ENCODE measurements around the gene APLF.
"Not testable (repeated sequence)": the region's sequence is repeated elsewhere in the genome, so short reads cannot be mapped to it uniquely, and the experiment has no call there.

Gene APLF

DNA sequence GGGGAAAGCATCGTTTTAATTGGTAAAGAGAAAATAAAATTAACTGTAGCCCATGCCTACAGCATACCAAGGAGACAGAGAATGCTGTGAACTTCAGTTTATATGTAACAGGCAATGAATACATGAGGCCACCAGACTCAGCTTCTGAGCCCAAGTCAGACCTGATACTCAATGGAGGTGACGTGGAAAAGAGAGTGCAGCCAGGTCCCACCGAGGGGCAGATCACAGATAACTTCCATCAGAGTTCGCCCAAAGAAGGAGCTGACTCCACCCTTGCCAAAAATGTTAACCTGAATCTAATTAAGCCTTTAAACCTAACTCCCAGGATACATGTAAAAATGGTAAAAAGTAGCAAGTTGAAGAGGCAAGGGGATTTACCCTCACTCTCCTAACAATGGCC is 123.8 kb downstream of the APLF start:
- no peak for DNase-seq

DNA sequence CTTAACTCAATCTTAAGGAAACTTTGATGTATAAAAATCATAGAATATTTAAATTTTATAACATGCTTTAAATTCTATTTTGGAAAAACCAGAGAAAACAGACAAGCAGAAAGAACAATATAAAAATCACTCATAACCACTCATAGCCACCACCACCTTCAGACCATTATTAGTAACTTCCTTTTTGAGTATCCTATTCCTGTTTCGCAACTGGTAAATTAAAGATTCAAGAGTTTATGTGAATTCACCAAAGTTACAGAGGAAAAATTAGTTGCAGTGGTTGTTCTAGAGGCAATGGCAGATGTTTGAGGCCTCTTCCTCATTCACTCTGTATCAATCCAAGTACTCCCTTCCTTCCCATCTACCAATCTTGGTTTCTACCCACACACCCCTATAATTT is 126.7 kb downstream of the APLF start:
- no peak for DNase-seq

DNA sequence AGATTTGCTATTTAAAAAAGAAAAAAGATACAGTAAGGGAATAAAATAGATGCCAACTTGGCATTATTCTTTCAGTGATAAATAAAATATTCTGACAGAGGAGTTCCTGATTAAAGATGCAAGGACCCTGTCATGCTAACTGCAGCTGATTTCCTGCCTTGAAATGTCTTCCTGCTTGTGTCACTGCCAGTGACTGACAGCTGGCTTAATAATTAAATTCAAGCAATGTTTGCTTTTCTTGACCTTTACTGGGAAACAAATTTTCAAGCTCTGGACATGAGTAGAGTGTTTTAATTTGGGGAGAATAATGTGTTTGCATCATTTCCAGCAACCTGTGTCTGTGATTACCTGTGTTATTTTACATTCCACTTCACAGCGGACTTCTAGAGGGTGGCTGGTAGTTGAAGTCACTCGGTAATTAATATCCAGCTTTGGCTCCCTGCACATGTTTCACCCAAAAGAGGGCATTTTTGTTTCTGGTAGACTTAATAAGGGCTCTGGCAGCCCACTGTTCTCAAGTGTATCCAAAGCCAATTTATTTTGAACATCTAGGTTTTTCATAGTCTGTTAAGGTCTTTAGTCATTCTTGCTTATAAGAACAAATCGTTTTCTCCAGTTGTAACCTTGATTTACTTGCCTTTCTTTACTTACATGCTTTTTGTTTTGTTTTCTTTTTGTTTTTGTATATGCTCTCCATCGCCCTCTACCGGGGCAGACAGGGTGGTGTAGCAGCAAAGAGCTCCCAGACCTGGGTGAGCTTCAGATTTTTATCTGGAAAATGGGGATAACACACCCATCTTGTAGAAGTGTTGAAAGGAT is 127.5 kb downstream of the APLF start:
- peak; percentile 4 for DNase-seq

DNA sequence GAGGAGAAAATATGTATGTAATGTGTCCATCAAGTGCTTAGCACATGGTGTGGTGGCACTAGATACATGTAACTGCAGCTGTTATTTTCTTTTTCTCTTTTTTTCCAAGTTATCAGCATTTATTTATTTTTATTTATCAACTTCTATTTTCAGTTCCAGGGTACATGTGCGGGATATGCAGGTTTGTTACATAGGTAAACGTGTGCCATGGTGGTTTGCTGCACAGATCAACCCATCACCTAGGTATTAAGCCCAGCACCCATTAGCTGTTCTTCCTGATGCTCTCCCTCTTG is 128.1 kb downstream of the APLF start:
- not testable (repeated sequence) for DNase-seq

DNA sequence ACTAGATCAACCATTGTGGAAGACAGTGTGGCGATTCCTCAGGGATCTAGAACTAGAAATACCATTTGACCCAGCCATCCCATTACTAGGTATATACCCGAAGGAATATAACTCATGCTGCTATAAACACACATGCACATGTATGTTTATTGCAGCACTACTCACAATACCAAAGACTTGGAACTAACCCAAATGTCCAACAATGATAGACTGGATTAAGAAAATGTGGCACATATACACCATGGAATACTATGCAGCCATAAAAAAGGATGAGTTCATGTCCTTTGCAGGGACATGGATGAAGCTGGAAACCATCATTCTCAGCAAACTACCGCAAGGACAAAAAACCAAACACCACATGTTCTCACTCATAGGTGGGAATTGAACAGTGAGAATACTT is 133.1 kb downstream of the APLF start:
- DNase-seq, result not testable (repeated sequence)

DNA sequence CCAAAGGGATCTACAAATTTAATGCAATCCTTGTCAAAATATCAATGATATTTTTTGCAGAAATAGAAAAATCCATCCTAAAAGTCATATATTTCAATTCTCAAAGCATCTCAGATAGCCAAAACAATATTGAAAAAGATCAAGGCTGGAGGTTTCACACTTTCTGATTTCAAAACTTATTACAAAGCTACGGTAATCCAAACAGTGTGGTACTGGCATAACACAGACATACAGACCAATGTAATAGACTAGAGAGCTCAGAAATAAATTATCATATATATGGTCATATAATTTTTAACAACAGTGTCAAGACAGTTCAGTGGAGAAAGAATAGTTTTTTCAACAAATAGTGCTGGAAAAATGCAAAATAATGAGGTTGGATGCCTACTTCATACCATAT is 135.7 kb downstream of the APLF start:
- DNase-seq, result no peak

DNA sequence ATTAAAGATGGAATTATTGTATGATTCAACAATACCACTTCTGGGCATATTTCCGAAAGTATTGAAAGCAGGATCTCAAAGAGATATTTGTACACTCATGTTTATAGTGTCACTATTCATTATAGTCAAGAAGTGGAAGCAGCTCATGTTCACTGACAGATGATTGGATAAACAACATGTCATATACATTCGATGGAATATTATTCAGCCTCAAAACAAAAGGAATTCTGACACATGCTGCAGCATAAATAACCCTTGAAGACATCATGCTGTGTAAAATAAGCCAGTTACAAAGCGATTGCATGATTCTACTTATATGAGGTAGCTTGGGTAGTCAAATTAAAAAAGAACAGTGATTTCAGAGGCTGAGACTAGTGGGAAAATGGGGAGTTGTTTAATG is 136.7 kb downstream of the APLF start:
- no peak for DNase-seq

DNA sequence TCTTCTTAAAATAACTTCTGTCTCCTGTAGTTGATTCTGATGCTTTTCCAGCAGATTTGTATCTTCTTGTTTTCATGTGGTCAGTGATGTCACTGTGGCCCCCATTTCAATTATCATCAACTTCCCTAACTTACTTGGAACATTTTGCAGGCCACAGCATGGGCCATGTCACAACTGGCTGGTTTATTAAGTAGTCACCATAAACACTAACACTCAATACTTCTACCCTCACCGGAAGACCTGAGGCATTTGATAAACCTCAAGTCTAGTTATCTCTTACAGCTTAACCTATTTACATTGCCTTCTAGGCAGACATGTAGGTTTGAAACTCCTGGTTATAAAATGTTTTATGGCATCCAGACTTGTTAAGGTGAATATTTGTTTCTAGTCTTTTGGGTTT is 138.6 kb downstream of the APLF start:
- no peak for DNase-seq

DNA sequence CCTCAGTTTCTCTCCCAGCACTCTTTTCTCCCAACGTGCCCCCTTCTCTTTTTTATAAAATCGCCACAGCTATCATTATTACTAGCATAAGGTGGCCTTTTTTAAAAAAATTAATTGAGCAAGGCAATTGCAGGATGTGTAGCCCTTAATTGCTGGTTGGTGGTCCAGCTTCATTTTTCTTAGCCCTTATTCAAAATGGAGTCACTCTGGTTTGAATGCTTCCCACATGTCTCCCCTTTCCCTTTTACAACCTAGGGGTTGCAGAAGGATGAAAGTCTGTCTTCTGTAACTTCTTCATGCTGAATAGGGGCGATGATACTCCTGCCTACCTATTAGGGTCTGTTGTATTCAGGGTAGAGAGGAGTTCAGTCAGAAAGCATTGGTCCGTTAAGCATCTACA is 139.4 kb downstream of the APLF start:
- DNase-seq, result no peak

DNA sequence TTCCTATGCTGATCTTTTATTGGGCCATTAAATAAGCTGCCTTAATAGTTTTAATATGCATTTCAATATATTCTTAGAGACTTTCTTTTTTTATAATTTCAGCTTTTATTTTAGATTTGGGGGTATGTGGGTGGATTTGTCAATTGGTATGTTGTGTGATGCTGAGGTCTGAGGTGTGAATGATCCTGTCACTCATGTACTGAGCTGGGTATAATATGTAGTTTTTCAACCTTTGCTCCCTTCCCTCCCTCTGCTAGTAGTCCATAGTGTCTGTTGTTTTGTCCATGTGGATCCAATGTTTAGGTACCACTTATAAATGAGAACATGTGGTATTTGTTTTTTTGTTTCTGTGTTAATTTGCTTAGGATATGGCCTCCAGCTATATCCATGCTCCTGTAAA is 140.5 kb downstream of the APLF start:
- DNase-seq, result no peak

DNA sequence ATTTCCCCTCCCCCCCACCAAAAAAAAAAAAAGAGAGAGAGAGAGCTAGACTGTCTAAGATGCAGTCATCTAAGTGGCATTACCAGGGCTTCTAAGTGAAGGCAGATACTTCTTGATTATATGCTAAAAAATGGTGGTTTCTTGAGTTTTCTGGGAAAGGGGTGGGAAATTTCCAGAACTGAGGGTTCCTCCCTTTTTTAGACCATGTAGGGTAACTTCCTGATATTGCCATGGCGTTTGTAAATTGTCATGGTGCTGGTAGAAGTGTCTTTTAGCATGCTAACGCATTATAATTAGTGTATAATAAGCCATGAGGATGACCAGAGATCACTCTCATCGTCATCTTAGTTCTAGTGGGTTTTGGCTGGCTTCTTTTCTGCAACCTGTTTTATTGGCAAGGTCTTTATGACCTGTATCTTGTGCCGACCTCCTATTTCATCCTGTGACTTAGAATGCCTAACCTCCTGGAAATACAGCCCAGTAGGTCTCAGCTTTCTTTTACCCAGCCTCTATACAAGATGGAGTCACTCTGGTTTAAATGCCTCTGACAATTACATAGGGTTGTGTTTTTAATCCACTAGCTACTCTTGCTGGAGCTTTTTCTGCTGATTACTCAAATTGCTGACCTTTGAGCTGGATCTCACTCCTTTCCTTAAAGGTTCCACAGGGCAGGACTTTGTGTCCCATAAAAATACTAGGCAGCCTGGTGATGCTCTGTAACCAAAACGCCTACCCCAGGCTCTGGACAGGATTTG is 145.6 kb downstream of the APLF start:
- DNase-seq, result no peak

DNA sequence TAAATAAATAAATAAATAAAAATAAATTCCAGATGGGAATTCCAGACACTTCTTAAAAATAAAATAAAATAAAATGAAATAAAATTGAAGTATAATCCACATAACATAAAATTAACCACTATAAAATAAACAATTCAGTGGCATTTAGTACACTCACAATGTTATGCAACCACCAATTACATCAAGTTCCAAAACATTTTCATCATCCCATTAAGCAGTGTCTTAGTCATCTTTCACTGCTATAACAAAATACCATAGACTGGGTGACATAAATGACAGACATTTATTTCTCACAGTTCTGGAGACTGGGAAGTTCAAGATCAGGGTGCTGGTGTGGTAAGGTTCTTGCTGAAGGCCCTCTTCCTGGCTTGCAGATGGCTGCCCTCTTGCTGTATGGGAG is 153.4 kb downstream of the APLF start:
- DNase-seq, result no peak

DNA sequence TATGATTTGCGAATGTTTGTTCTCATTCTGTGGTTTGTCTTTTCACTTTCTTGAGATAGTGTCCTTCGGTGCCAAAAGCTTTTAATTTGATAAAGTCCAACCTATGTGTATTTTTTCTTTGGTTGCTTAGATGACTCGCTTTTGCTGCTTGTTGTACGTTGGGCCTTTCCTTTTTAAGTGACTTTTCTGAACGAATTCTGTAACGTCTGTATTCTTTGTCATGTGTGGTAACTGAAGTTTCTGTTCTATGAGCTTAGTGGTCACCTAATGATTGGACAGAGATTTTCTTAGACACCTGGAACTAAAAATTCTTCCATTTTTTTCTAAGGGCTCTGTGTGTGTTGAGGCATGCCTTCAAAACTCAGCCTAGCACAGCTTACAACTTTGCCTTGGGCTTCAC is 156.4 kb downstream of the APLF start:
- no peak for DNase-seq

DNA sequence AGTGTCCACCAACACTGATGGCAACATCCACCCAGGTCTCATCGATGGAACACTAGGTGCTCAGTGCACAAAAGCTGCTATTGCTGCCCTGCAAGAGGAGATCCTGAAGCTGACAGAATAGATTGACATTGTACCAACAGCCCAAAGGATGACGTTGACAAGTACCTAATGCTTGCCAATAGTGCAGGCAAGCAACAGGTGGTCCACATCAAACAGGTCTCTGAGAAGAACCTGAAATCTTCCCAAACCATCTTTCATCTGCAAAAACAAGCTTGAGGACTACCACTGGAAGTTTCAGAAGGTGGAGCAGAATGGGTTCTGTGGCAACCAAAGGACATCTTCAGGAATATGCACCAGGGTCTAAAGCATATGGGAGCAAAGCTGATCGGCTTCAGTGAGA is 160.2 kb downstream of the APLF start:
- no peak for DNase-seq

Measured in T1000 (cell line).